ENCODE measurements around the gene RBM6.

DNA sequence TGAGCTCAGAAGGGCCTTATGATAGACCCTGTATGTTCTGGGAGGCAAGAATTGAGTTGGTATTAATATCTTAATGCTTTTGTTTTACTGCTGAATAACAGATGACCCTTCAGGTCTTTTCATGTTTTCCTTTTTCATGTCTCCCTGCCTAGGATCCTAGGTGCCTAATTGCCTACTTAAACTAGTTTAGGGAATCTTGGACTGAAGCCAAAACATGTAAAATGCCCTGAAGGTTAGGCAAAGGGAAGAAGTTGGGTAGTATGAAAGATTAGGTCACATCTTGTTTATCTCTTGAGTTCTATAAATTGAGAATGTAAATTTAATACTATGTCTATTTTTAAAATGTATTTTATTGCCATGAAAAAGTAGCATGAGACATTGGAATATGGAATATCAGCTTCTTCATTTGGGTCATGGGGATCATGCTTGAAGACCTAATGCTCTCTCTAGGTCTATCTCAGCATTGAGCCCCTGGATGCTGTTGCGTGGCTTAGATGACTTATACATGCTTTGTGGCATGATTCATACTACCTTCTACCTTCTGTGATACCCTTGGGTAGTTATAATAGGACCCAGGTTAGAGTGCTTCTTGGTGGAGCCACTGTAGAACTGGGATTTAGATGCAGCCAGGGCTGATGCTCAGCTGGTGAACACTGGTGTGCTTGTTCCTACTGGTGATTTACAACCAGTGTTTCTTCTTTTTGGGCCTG is 26.4 kb downstream of the RBM6 start:
- TF ChIP-seq, protein P1, sequence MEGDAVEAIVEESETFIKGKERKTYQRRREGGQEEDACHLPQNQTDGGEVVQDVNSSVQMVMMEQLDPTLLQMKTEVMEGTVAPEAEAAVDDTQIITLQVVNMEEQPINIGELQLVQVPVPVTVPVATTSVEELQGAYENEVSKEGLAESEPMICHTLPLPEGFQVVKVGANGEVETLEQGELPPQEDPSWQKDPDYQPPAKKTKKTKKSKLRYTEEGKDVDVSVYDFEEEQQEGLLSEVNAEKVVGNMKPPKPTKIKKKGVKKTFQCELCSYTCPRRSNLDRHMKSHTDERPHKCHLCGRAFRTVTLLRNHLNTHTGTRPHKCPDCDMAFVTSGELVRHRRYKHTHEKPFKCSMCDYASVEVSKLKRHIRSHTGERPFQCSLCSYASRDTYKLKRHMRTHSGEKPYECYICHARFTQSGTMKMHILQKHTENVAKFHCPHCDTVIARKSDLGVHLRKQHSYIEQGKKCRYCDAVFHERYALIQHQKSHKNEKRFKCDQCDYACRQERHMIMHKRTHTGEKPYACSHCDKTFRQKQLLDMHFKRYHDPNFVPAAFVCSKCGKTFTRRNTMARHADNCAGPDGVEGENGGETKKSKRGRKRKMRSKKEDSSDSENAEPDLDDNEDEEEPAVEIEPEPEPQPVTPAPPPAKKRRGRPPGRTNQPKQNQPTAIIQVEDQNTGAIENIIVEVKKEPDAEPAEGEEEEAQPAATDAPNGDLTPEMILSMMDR (IDR thresholded peaks at IDR 0.05; ENCODE audit: low read length) = no peak
- TF ChIP-seq EZH2 (optimal IDR thresholded peaks at IDR 0.05; ENCODE audit: low read depth, low read length) (no peak), EZH2phosphoT487 (IDR thresholded peaks at IDR 0.05; ENCODE audit: low read length) (no peak)
